AG09309 (cell line): ENCODE measurements around the gene GAD2.

Experiments used
- DNase-seq: peaks from one replicate; pipeline ENCODE4 v3.0.0-alpha.2; 2010; ENCODE audit warnings: low read depth
- H3K4me3 ChIP-seq: 2 replicates; pipeline ENCODE4 v1.5.1; 2011; ENCODE audit warnings: mild to moderate bottlenecking, low read depth, low read length, moderate library complexity; ENCODE audit not compliant: control insufficient read depth
- TF ChIP-seq, protein P1 (sequence below): IDR thresholded peaks from 2 replicates; pipeline ENCODE4 v1.5.1; 2011; ENCODE audit warnings: mild to moderate bottlenecking, low read depth, low read length, inconsistent platforms; ENCODE audit not compliant: insufficient read depth, control insufficient read depth; ENCODE audit errors: missing control alignments

GAD2 gene

DNA sequence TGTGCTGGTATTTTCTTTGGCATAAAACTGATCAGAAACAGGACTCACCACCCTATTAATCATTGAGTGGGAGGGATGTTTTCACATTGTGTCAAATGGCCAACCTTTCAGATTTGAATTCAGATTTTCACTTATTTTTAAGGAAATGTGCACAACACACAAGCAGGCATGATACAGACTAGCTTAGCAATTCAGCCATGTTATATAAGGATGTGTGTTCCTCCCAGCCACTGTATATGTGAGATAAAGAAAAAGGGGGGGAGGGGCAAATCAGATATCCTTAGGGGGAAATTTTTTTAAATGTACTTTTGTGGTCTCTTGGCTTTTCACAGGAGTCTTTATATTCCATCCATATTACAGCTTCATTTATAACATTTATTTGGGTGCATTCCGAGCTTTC lies 3.1 kb downstream of the GAD2 start:
- no peak overlapping the region for H3K4me3 ChIP-seq
- DNase-seq = no peak
- TF ChIP-seq, protein P1, sequence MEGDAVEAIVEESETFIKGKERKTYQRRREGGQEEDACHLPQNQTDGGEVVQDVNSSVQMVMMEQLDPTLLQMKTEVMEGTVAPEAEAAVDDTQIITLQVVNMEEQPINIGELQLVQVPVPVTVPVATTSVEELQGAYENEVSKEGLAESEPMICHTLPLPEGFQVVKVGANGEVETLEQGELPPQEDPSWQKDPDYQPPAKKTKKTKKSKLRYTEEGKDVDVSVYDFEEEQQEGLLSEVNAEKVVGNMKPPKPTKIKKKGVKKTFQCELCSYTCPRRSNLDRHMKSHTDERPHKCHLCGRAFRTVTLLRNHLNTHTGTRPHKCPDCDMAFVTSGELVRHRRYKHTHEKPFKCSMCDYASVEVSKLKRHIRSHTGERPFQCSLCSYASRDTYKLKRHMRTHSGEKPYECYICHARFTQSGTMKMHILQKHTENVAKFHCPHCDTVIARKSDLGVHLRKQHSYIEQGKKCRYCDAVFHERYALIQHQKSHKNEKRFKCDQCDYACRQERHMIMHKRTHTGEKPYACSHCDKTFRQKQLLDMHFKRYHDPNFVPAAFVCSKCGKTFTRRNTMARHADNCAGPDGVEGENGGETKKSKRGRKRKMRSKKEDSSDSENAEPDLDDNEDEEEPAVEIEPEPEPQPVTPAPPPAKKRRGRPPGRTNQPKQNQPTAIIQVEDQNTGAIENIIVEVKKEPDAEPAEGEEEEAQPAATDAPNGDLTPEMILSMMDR = no peak

DNA sequence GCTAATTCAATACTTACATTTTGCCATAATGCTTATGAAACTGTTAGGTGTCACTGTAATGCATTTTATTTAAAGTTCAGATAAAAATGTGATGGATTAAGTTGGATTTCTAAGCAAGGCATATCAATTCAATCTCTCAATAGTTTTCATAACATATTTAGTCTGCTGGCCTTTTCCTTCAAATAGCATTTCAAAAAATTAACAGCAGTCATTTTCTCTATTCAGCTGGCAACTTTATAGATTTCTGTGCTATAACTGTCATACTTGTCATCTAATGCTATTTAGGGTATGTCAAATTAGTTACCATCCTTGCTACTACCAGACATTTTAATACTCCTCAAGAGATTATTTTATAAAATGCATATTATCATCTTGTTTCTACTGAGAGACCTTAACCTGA lies 4.3 kb downstream of the GAD2 start:
- H3K4me3 ChIP-seq = no peak overlapping the region
- DNase-seq = no peak
- TF ChIP-seq, protein P1 = no peak

DNA sequence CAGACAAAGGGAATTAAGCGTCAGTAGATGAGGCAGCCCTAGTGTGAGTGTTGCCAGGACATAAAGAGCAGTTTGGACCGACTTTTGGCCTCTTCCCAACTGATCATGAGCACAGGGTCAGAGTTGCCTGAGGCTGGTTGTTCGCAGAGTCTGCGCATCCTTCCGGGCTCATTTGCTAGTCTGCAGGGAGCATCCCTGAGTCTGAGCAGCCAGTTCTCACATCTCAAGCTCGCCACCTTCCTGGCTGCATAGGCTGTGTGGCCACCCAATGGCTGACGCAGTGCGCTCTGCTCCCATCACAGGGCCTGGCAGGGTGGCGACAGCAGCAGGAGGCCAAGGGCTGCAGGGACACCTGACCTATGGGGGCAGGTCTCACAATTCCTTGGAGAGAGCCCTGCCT lies 5.0 kb downstream of the GAD2 start:
- H3K4me3 ChIP-seq = no peak overlapping the region
- no peak for DNase-seq
- TF ChIP-seq, protein P1 = no peak

DNA sequence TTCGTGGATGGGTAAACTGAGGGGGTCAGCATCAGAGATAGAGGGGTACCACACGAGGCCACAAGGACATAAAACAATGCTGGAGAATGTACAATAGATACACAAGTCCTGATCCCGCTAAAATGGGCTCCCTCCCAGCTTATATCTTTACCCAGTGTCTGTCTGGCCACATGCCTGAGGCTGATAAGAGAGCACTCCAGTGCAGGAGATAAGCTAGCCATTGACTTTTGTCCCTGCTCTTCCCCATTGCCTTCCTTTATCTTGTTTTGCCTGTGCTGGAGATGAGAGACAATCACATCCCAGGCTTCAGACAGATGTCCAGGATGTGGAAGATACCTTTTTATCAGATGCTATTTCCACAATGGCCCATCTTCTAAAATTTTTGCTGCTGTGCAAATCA lies 6.0 kb downstream of the GAD2 start:
- H3K4me3 ChIP-seq = no peak overlapping the region
- DNase-seq = no peak
- TF ChIP-seq, protein P1 = no peak

DNA sequence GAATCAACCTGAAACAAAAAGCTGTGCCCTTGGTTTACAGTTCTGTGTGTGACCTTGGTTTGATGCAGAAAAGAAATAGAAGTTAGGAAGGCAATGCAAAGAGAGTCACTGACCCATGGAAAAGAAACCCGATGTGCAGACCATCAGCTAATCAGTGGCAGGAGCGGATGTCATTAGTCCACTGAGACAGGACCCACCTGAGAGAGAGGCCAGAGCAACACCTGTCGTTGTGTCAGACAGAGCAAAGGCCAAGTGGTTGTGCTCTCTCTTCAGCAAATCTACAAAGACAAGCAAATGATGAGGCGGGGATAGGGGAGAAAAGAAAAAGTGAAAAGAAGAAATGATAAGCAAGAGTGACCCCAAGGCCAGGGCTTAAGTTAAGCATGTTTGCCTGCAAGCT lies 8.7 kb downstream of the GAD2 start:
- TF ChIP-seq, protein P1 = no peak
- H3K4me3 ChIP-seq = no peak overlapping the region
- no peak for DNase-seq

DNA sequence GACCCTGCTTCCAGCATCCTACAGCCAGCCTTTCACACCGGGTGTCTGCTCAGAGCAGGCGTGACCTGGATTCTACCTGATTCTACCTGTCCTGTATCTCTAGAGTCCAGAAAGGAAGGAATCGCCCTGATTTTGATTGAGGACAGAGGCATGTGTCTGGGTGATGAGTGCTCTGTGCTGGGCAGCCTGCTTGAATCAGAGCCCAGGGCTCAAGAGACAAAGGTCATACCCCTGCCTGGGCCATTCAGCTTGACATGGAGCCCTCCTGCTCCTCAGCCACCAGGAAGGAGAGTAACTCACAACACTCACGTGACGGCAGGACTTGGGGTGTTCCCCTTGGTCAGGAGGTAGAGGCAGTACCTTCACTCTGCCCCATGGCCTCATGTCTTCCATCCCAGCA lies 11.2 kb downstream of the GAD2 start:
- no peak overlapping the region for H3K4me3 ChIP-seq
- TF ChIP-seq, protein P1 = no peak
- no peak for DNase-seq

DNA sequence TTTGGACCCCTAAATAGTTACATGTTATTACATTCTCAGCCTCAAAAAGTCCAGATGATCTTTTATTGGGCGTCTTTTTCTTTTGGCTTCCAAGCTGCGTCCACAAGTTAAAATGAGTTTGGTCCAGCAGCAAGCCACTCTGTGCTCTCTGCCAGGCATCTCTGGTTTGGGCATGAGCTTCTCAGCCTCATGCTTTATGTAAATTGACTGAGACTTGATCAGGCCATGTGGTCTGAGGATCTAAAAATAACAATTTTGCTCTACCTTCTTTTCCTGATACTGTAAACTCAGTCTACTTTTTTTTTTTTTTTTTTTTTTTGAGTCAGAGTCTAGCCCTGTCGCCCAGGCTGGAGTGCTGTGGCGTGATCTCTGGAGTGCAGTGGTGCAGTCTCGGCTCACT lies 15.6 kb downstream of the GAD2 start:
- no peak for DNase-seq

More for the DNA sequence above, 15.6 kb downstream of the GAD2 start:
- TF ChIP-seq, protein P1 = no peak
- H3K4me3 ChIP-seq = no peak overlapping the region
